K562 (cell line): ENCODE measurements around the gene DSG2. TPM values are rescaled to one million over a fixed set of nuclear protein-coding genes. Genes with fewer than 3 reads are reported as not detected.

Experiments
- CBFA2T3 ChIP-seq: fragments of 450-650 bp; IDR thresholded peaks from 2 replicates; pipeline ENCODE4 v1.6.1; 2017
- CCNT2 ChIP-seq: IDR thresholded peaks from 2 replicates; pipeline ENCODE4 v1.6.1; 2011; ENCODE audit warnings: borderline replicate concordance, low read depth, mild to moderate bottlenecking, moderate library complexity, mixed read lengths, low read length; ENCODE audit not compliant: insufficient read length; ENCODE audit errors: extremely low read depth
- FOXJ3 ChIP-seq: sonication (generic); formaldehyde crosslinking; IDR thresholded peaks from 2 replicates; pipeline ENCODE4 v1.4.0; 2020; ENCODE audit warnings: mild to moderate bottlenecking, missing genetic modification reagents
- FOXM1 ChIP-seq, 2 experiments: fragments of 450-650 bp in 1 of 2; sonication (generic) in 1 of 2; formaldehyde crosslinking in 1 of 2; IDR thresholded peaks; 2 replicates each; pipeline versions ENCODE4 v1.6.1 to v1.9.0; 2017 to 2022; ENCODE audit warnings: low read depth in 2 of 2, mild to moderate bottlenecking in 2 of 2, missing genetic modification reagents in 1 of 2, moderate library complexity in 1 of 2
- GATA2 ChIP-seq: sonication (generic); formaldehyde crosslinking; IDR thresholded peaks from 2 replicates; pipeline ENCODE4 v1.4.0; 2020; ENCODE audit warnings: mild to moderate bottlenecking, missing genetic modification reagents
- GATAD2A ChIP-seq: fragments of 450-650 bp; IDR thresholded peaks from 2 replicates; pipeline ENCODE4 v1.6.1; 2017
- HNRNPK ChIP-seq: fragments of 200-400 bp; formaldehyde crosslinking; IDR thresholded peaks from one replicate; pipeline ENCODE4 v1.6.1; 2018; ENCODE audit warnings: mild to moderate bottlenecking, low read depth, low read length; ENCODE audit not compliant: poor library complexity, severe bottlenecking
- HOXB6 ChIP-seq: fragments of 250-450 bp; sonication (Bioruptor Pico); IDR thresholded peaks from 2 replicates; pipeline ENCODE4 v1.5.1; 2022; ENCODE audit warnings: mild to moderate bottlenecking, borderline replicate concordance
- KAT2B ChIP-seq: IDR thresholded peaks from one replicate; pipeline ENCODE4 v1.6.1; 2012; ENCODE audit warnings: low read depth, mild to moderate bottlenecking, control low read depth, inconsistent platforms, low read length, moderate library complexity
- MTA1 ChIP-seq: fragments of 450-650 bp; IDR thresholded peaks from 2 replicates; pipeline ENCODE4 v1.6.1; 2017; ENCODE audit warnings: borderline replicate concordance
- MTA3 ChIP-seq: fragments of 450-650 bp; formaldehyde crosslinking; IDR thresholded peaks from 2 replicates; pipeline ENCODE4 v1.6.1; 2017; ENCODE audit warnings: mild to moderate bottlenecking, borderline replicate concordance
- MYNN ChIP-seq, 2 experiments: sonication (generic); formaldehyde crosslinking in 1 of 2; IDR thresholded peaks; 2 replicates each; pipeline versions ENCODE4 v1.5.0 to v1.6.1; 2016 to 2020; ENCODE audit warnings: antibody characterized with exemption in 1 of 2, missing genetic modification reagents in 1 of 2
- NCOA4 ChIP-seq: fragments of 450-650 bp; IDR thresholded peaks from 2 replicates; pipeline ENCODE4 v1.6.1; 2018; ENCODE audit warnings: mild to moderate bottlenecking; ENCODE audit not compliant: partially characterized antibody
- NFRKB ChIP-seq: fragments of 450-650 bp; IDR thresholded peaks from 2 replicates; pipeline ENCODE4 v1.6.1; 2016; ENCODE audit warnings: low read depth
- PML ChIP-seq: IDR thresholded peaks from 2 replicates; pipeline ENCODE4 v1.6.1; 2012; ENCODE audit warnings: low read length, inconsistent platforms
- POLR2AphosphoS2 ChIP-seq: IDR thresholded peaks from 2 replicates; pipeline ENCODE4 v1.6.1; 2012; ENCODE audit warnings: low read length, improper control_type of control experiment
- POLR2AphosphoS5 ChIP-seq: IDR thresholded peaks from 2 replicates; pipeline ENCODE4 v1.6.1; 2011; ENCODE audit warnings: mild to moderate bottlenecking, low read depth, low read length, moderate library complexity; ENCODE audit not compliant: control insufficient read depth, insufficient read depth
- RBBP5 ChIP-seq: fragments of 200-600 bp; sonication (generic); IDR thresholded peaks from 2 replicates; pipeline ENCODE4 v1.6.1; 2012; ENCODE audit warnings: borderline replicate concordance, mild to moderate bottlenecking, low read length, control low read depth, inconsistent platforms; ENCODE audit not compliant: insufficient read depth, poor library complexity, severe bottlenecking
- RBM17 ChIP-seq: fragments of 200-400 bp; formaldehyde crosslinking; IDR thresholded peaks from 2 replicates; pipeline ENCODE4 v1.6.1; 2017; ENCODE audit warnings: low read depth, mild to moderate bottlenecking, low read length, borderline replicate concordance
- SFPQ ChIP-seq: fragments of 200-400 bp; formaldehyde crosslinking; IDR thresholded peaks from 2 replicates; pipeline ENCODE4 v1.6.1; 2017; ENCODE audit warnings: mild to moderate bottlenecking, low read depth, low read length, moderate library complexity
- SNIP1 ChIP-seq: fragments of 450-650 bp; IDR thresholded peaks from 2 replicates; pipeline ENCODE4 v1.7.1; 2017; ENCODE audit warnings: low read depth, mild to moderate bottlenecking
- SOX6 ChIP-seq: fragments of 450-650 bp; IDR thresholded peaks from 2 replicates; pipeline ENCODE4 v1.6.1; 2014; ENCODE audit warnings: mild to moderate bottlenecking
- USF1 ChIP-seq: sonication (generic); formaldehyde crosslinking; IDR thresholded peaks from 2 replicates; pipeline ENCODE4 v1.9.0; 2022; ENCODE audit warnings: mild to moderate bottlenecking, missing genetic modification reagents
- XRCC5 ChIP-seq: fragments of 200-400 bp; formaldehyde crosslinking; IDR thresholded peaks from 2 replicates; pipeline ENCODE4 v1.6.1; 2017; ENCODE audit warnings: low read depth, mild to moderate bottlenecking, low read length
- ZNF41 ChIP-seq: fragments of 250-450 bp; sonication (Bioruptor Pico); conservative IDR thresholded peaks from 2 replicates; pipeline ENCODE4 v1.4.0; 2020; ENCODE audit warnings: mild to moderate bottlenecking
- ZNF511 ChIP-seq: sonication (generic); formaldehyde crosslinking; IDR thresholded peaks from 2 replicates; pipeline ENCODE4 v1.8.0; 2022; ENCODE audit warnings: mild to moderate bottlenecking, missing genetic modification reagents
- ZNF766 ChIP-seq: fragments of 200-800 bp; sonication (Bioruptor generic); conservative IDR thresholded peaks from 2 replicates; pipeline ENCODE4 v1.6.1; 2016; ENCODE audit warnings: missing genetic modification characterization, missing compliant biosample characterization
- polyA plus RNA-seq, 8 experiments: library from polyadenylated mRNA; depleted of rRNA in 4 of 8; stranded (reverse) in 5 of 8; unstranded in 3 of 8; fragments of >200 nt; fragmentation: Nextera tagmentation in 2 of 8; fragmentation: Illumina TruSeq in 1 of 8; extraction: Ambion mirVana in 2 of 8; extraction: Trizol in 1 of 8; gene quantifications; 2 replicates each; pipeline versions ENCODE4 v1.2.1 to v1.2.3, GENCODE V29; 2011 to 2014; ENCODE audit warnings: inconsistent platforms in 1 of 8, missing spikeins in 1 of 8
- total RNA-seq, 7 experiments: library from RNA; depleted of rRNA in 6 of 7; stranded (reverse); fragments of >200 nt in 6 of 7; fragmentation: Illumina TruSeq in 2 of 7; extraction: Trizol in 2 of 7; gene quantifications; 2 replicates each; pipeline versions ENCODE4 v1.2.1 to v1.2.3, GENCODE V29; 2011 to 2021; ENCODE audit warnings: low replicate concordance in 1 of 7

Gene DSG2
- total and polyA plus RNA-seq, 9 of the 15 experiments (the other 6 are each of a cell fraction or from before 2014, with no cell fraction given): 16.9 to 68.6 (median 41.3) TPM

GRCh38 chr18:31497836-31498573 lies at the start of gene DSG2 (continued):
- TF ChIP-seq CCNT2: no peak
- TF ChIP-seq SFPQ: no peak
- no peak; the same call in 1 of the 2 replicates for TF ChIP-seq POLR2AphosphoS2
- no peak for TF ChIP-seq USF1 (CRISPR knock-in tag)
- no peak for TF ChIP-seq GATA2 (CRISPR knock-in tag)
- no peak for TF ChIP-seq ZNF41
- TF ChIP-seq SNIP1: no peak
- TF ChIP-seq RBM17: no peak
- no peak for TF ChIP-seq PML
- TF ChIP-seq FOXM1 (IDR thresholded peaks at IDR 0.05; ENCODE audit: low read depth): no peak
- TF ChIP-seq FOXM1 (CRISPR knock-in tag; IDR thresholded peaks at IDR 0.05; ENCODE audit: low read depth): no peak
- TF ChIP-seq RBBP5: peak; percentile 88
- no peak for TF ChIP-seq HOXB6 (CRISPR knock-in tag)
- no peak for TF ChIP-seq SOX6
- TF ChIP-seq FOXJ3 (CRISPR knock-in tag): no peak
- 0 out of 2 replicates have a peak, but pooled peaks have one; percentile 32 for TF ChIP-seq ZNF766 (CRISPR knock-in tag)
- no peak for TF ChIP-seq KAT2B
- peak; percentile 53 for TF ChIP-seq POLR2AphosphoS5
- no peak for TF ChIP-seq MTA3
- TF ChIP-seq ZNF511 (CRISPR knock-in tag): peak; percentile 25; the same call in 1 of the 2 replicates
- peak; percentile 42; the same call in 1 of the 2 replicates for TF ChIP-seq NFRKB
- no peak for TF ChIP-seq MYNN (IDR thresholded peaks at IDR 0.05)
- no peak for TF ChIP-seq MYNN (CRISPR knock-in tag; IDR thresholded peaks at IDR 0.05)
- TF ChIP-seq NCOA4: no peak
- no peak for TF ChIP-seq HNRNPK
- no peak for TF ChIP-seq XRCC5
- no peak for TF ChIP-seq GATAD2A
- no peak for TF ChIP-seq CBFA2T3
- TF ChIP-seq MTA1: no peak
